KBM-7 (cell line): Measurements from ENCODE around the gene SAMD15.

Source experiments
- DNase-seq: peaks from one replicate; pipeline ENCODE4 v3.0.0-alpha.2; 2015
- in situ Hi-C: fragments of 300-500 bp; cut with MboI; formaldehyde crosslinking; loops from 2 replicates; pipeline ENCODE4 v1.14.3; 2020; ENCODE audit warnings: low sequenced_read_pairs, low pct_unique_long_range_greater_than_20kb, mixed read lengths

Gene SAMD15

GRCh38 chr14:77439861-77440260, 62.7 kb downstream of the SAMD15 start:
- in situ Hi-C loops, result no loop called here
- no peak for DNase-seq
